Esophagus muscularis mucosa (tissue), 4 donors: ENCODE data around the gene KRT37. TPM values are rescaled to one million over a fixed set of nuclear protein-coding genes. Genes with fewer than 3 reads are reported as not detected.

Experiments
- DNase-seq: peaks from one replicate; pipeline ENCODE4 v3.0.0-alpha.2; 2017; ENCODE audit errors: extremely low spot score
- H3K27ac ChIP-seq, 4 donors: fragments of 200-600 bp; sonication (generic); replicated peaks in 1 of 4; 1 replicate in 3 of 4; 2 replicates in 1 of 4; pipeline ENCODE4 v1.5.1; 2016 to 2019; ENCODE audit warnings: mild to moderate bottlenecking in 1 of 4
- H3K27me3 ChIP-seq, 4 donors: fragments of 200-600 bp; sonication (generic); one replicate each; pipeline versions ENCODE4 v1.5.1 to v1.6.0; 2016 to 2019
- H3K36me3 ChIP-seq, 4 donors: fragments of 200-600 bp; sonication (generic); one replicate each; pipeline ENCODE4 v1.5.1; 2016 to 2019
- H3K4me1 ChIP-seq, 4 donors: fragments of 200-600 bp; sonication (generic); one replicate each; pipeline ENCODE4 v1.5.1; 2016 to 2019
- H3K4me3 ChIP-seq, 4 donors: fragments of 200-600 bp; sonication (generic); 1 replicate in 2 of 4; 2 replicates in 2 of 4; pipeline ENCODE4 v1.5.1; 2016 to 2019; ENCODE audit warnings: mild to moderate bottlenecking in 4 of 4, moderate library complexity in 1 of 4
- H3K9me3 ChIP-seq, 4 donors: fragments of 200-600 bp; sonication (generic); 1 replicate in 3 of 4; 2 replicates in 1 of 4; pipeline ENCODE4 v1.5.1; 2016 to 2019
- EP300 ChIP-seq: sonication (generic); formaldehyde crosslinking; IDR thresholded peaks from one replicate; pipeline ENCODE4 v1.6.1; 2017; ENCODE audit warnings: antibody characterized with exemption
- POLR2A ChIP-seq: fragments of 450-650 bp; IDR thresholded peaks from one replicate; pipeline ENCODE4 v1.6.1; 2017; ENCODE audit warnings: antibody characterized with exemption, moderate library complexity, mild to moderate bottlenecking, low read depth
- POLR2AphosphoS5 ChIP-seq, 2 donors: sonication (generic); formaldehyde crosslinking; IDR thresholded peaks; one replicate each; pipeline ENCODE4 v1.6.1; 2017; ENCODE audit warnings: antibody characterized with exemption in 2 of 2
- WGBS: methylation state at CpG from one replicate; pipeline ENCODE4 v1.1.5; 2018; 5-methylcytosine and 5-hydroxymethylcytosine counted together
- intact Hi-C: fragments of 100-400 bp; cut with DNase I; formaldehyde crosslinking; loops from one replicate; pipeline ENCODE4 v1.15.1; 2023
- total RNA-seq, 4 donors: library from RNA; depleted of rRNA; stranded (reverse); fragments of >200 nt; gene quantifications; one replicate each; pipeline versions ENCODE4 v1.1.0 to v1.2.1, GENCODE V29; 2016
- TF ChIP-seq, protein P1 (sequence below), 3 experiments: fragments of 200-600 bp in 2 of 3; fragments of 450-650 bp in 1 of 3; sonication (generic) in 2 of 3; IDR thresholded peaks; one replicate each; pipeline ENCODE4 v1.5.1; 2017 to 2019; ENCODE audit warnings: antibody characterized with exemption in 3 of 3, mild to moderate bottlenecking in 2 of 3, moderate library complexity in 1 of 3

Gene KRT37
- total RNA-seq, 4 donors from 2014 or later = not detected

DNA sequence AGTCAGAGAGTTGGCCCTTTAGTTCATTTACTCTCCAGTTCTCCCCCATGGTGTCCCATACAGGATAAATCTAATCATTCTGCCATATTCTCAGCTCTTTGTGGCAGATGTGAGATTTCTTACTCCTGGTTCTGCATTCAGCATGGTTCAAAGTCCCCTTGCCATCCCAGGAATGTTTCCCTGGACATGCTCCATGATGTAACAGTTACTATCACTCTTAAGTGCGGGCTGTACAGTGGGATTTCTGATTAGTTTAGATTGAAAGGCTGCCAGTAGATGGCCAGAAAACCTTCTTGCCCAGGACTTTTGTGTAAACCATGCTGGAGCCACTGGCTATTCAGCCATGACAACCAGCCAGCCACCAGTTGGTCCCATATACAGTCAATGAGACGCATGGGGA, 10.4 kb downstream of the KRT37 start:
- 85% methylated on average over 2 of the region's 2 CpGs for whole genome bisulfite sequencing
- no peak overlapping the region for H3K27ac ChIP-seq

DNA sequence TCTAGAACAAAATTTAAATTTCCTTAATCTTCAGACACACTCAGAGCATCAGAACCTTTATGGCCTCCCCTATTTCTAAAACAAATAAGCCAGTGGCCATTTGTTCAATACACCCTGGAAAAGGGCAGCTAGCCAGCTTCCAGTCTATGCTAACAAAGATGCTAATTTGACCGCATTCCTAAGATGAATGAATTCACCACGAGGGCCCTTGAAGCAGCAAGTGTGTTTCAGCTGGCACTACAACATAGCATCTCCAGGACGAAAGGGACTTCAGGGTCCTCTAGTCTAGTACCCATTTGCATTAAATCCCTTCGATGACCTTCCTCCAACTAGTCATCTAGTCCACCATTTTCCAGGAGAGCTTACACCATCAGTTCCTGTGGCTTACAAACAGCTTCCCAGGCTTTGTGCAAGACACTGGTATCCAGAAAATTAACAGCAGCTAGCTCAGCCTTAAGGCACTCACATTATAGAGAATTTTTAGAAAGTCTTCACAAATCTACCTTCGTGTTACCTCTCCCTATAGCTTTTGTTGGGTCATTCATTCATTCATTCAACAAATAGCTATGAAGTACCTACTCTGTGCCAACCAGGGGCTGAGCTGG, 10.9 kb downstream of the KRT37 start:
- TF ChIP-seq POLR2A (no peak), POLR2AphosphoS5 (IDR thresholded peaks at IDR 0.05) (no peak), EP300 (no peak)
- TF ChIP-seq, protein P1, sequence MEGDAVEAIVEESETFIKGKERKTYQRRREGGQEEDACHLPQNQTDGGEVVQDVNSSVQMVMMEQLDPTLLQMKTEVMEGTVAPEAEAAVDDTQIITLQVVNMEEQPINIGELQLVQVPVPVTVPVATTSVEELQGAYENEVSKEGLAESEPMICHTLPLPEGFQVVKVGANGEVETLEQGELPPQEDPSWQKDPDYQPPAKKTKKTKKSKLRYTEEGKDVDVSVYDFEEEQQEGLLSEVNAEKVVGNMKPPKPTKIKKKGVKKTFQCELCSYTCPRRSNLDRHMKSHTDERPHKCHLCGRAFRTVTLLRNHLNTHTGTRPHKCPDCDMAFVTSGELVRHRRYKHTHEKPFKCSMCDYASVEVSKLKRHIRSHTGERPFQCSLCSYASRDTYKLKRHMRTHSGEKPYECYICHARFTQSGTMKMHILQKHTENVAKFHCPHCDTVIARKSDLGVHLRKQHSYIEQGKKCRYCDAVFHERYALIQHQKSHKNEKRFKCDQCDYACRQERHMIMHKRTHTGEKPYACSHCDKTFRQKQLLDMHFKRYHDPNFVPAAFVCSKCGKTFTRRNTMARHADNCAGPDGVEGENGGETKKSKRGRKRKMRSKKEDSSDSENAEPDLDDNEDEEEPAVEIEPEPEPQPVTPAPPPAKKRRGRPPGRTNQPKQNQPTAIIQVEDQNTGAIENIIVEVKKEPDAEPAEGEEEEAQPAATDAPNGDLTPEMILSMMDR (IDR thresholded peaks at IDR 0.05) = no peak
- no peak overlapping the region for H3K27ac ChIP-seq
- H3K27me3 ChIP-seq = no peaks in the 10 kb centered on the region
- intact Hi-C loops = no loop called here
- no peak overlapping the region for H3K4me3 ChIP-seq
- 75% methylated on average over 5 of the region's 5 CpGs for WGBS
- H3K36me3 ChIP-seq = no peaks in the 10 kb centered on the region
- H3K4me1 ChIP-seq = peaks cover 0 to 27% (median 23%) of the 10 kb centered on the region in 4 donors
- H3K9me3 ChIP-seq = no peaks in the 10 kb centered on the region
- no peak for DNase-seq

More for the DNA sequence above, 10.4 kb downstream of the KRT37 start:
- no peak for DNase-seq
- intact Hi-C loops = no loop called here
- H3K4me3 ChIP-seq = no peak overlapping the region
- no peaks in the 10 kb centered on the region for H3K36me3 ChIP-seq
- peaks cover 0 to 27% (median 23%) of the 10 kb centered on the region in 4 donors for H3K4me1 ChIP-seq
- no peaks in the 10 kb centered on the region for H3K27me3 ChIP-seq
- H3K9me3 ChIP-seq = no peaks in the 10 kb centered on the region
- no peak for TF ChIP-seq POLR2AphosphoS5 (IDR thresholded peaks at IDR 0.05)
- no peak for TF ChIP-seq EP300
- TF ChIP-seq, protein P1 (IDR thresholded peaks at IDR 0.05) = no peak
- TF ChIP-seq POLR2A = no peak

GRCh38 chr17:41411072-41411840, 13.1 kb downstream of the KRT37 start:
- DNase-seq = no peak
- TF ChIP-seq POLR2AphosphoS5 (IDR thresholded peaks at IDR 0.05) (no peak), POLR2A (no peak)
- TF ChIP-seq, protein P1 (IDR thresholded peaks at IDR 0.05) = no peak
- Histone ChIP-seq H3K27ac (no peak overlapping the region), H3K27me3 (no peaks in the 10 kb centered on the region), H3K36me3 (no peaks in the 10 kb centered on the region), H3K4me3 (no peak overlapping the region), H3K4me1 (peaks cover 0 to 11% (median 7%) of the 10 kb centered on the region in 4 donors), H3K9me3 (no peaks in the 10 kb centered on the region)
- 94% methylated on average over 15 of the region's 20 CpGs for whole genome bisulfite sequencing
- intact Hi-C loops = no loop called here

- 92% methylated on average over 10 of the region's 10 CpGs for WGBS
- Histone ChIP-seq H3K4me3 (no peak overlapping the region), H3K9me3 (no peaks in the 10 kb centered on the region), H3K36me3 (no peaks in the 10 kb centered on the region), H3K27ac (no peak overlapping the region), H3K4me1 (peaks cover 0 to 30% (median 24%) of the 10 kb centered on the region in 4 donors), H3K27me3 (no peaks in the 10 kb centered on the region)
- no peak for DNase-seq
- TF ChIP-seq, protein P1 (IDR thresholded peaks at IDR 0.05) = no peak
- no peak for TF ChIP-seq POLR2A
- no peak for TF ChIP-seq EP300
- no peak for TF ChIP-seq POLR2AphosphoS5 (IDR thresholded peaks at IDR 0.05)
- intact Hi-C loops = no loop called here
Observed at GRCh38 chr17:41407226-41407625, 17.2 kb downstream of the KRT37 start.
